ENCODE data around the gene MAPKAP1.

The MAPKAP1 gene

DNA sequence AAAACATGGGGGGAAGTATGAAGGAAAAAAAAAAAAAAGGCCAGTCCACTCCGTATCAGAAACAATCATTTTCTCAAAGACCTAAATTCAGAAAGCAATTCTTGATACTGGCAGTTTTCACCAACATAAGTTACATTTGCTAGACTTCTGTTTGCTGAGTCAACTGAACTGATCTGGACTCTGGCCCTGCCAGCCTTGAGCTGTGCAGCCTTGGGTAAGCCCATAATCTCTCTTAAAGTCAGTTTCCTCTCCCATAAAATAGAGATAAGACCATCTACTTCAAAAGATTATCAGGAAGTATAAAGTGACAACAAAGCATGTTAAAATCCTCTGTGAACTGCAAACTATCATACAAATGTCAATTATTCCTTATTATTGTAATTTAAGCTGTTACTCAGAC lies 106.8 kb downstream of the MAPKAP1 start:
- no peak overlapping the region for H3K27ac ChIP-seq (ENCODE audit: low read depth, low read length)
- H4K20me1 ChIP-seq (ENCODE audit: low read depth, low read length) = no peaks in the 10 kb centered on the region
- no peak overlapping the region for H2AFZ ChIP-seq (ENCODE audit: low read depth, low read length, severe bottlenecking)
- no peak overlapping the region for H3K9ac ChIP-seq (ENCODE audit: low read length)
- no peak overlapping the region for H3K4me2 ChIP-seq (ENCODE audit: low read depth, low read length, poor library complexity, severe bottlenecking)
- no peaks in the 10 kb centered on the region for H3K27me3 ChIP-seq (ENCODE audit: low read length)
- no peaks in the 10 kb centered on the region for H3K9me3 ChIP-seq (ENCODE audit: insufficient read depth, low read length)
- TF ChIP-seq, protein P1, sequence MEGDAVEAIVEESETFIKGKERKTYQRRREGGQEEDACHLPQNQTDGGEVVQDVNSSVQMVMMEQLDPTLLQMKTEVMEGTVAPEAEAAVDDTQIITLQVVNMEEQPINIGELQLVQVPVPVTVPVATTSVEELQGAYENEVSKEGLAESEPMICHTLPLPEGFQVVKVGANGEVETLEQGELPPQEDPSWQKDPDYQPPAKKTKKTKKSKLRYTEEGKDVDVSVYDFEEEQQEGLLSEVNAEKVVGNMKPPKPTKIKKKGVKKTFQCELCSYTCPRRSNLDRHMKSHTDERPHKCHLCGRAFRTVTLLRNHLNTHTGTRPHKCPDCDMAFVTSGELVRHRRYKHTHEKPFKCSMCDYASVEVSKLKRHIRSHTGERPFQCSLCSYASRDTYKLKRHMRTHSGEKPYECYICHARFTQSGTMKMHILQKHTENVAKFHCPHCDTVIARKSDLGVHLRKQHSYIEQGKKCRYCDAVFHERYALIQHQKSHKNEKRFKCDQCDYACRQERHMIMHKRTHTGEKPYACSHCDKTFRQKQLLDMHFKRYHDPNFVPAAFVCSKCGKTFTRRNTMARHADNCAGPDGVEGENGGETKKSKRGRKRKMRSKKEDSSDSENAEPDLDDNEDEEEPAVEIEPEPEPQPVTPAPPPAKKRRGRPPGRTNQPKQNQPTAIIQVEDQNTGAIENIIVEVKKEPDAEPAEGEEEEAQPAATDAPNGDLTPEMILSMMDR (IDR thresholded peaks at IDR 0.05; ENCODE audit: insufficient read depth, low read length, poor library complexity, severe bottlenecking) = no peak
- no peak for TF ChIP-seq EZH2phosphoT487 (conservative IDR thresholded peaks at IDR 0.05; ENCODE audit: low read length)
- H3K79me2 ChIP-seq (ENCODE audit: insufficient read depth, low read length) = no peaks in the 10 kb centered on the region; the same call in 1 of the 2 replicates
- no peaks in the 10 kb centered on the region for H3K9me2 ChIP-seq (replicated peaks; ENCODE audit: insufficient read depth, low read length)
- no peak overlapping the region for H3K4me3 ChIP-seq (ENCODE audit: insufficient read depth, low read length, poor library complexity, severe bottlenecking)
- no peaks in the 10 kb centered on the region for H3K36me3 ChIP-seq (ENCODE audit: low read length)
- H3F3A ChIP-seq (ENCODE audit: insufficient read depth) = no peaks in the 10 kb centered on the region

DNA sequence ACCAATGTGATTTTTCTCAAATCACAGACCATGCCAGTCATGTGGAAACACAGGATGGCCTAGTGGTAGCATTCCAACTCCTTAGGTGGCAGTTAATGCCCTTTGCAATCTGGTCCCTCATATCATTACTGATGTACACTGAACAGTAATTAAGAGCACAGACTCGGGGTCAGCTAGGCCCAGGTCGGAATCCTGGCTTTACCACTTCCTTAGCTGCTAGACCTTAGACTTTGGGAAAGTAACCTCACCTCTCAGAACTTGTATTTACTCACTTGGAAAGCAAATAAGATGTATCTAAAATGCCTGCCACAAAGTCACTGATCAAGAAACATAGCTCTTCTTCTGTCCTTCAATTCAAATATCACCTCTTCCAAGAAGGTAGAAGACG lies 112.8 kb downstream of the MAPKAP1 start:
- Histone ChIP-seq H4K20me1 (ENCODE audit: low read depth, low read length) (no peaks in the 10 kb centered on the region), H3K27ac (ENCODE audit: low read depth, low read length) (no peak overlapping the region), H3K79me2 (ENCODE audit: insufficient read depth, low read length) (no peaks in the 10 kb centered on the region), H3K9ac (ENCODE audit: low read length) (no peak overlapping the region), H2AFZ (ENCODE audit: low read depth, low read length, severe bottlenecking) (no peak overlapping the region), H3F3A (ENCODE audit: insufficient read depth) (no peaks in the 10 kb centered on the region), H3K9me3 (ENCODE audit: insufficient read depth, low read length) (no peaks in the 10 kb centered on the region), H3K4me3 (ENCODE audit: insufficient read depth, low read length, poor library complexity, severe bottlenecking) (no peak overlapping the region), H3K27me3 (ENCODE audit: low read length) (no peaks in the 10 kb centered on the region), H3K9me2 (replicated peaks; ENCODE audit: insufficient read depth, low read length) (no peaks in the 10 kb centered on the region), H3K36me3 (ENCODE audit: low read length) (no peaks in the 10 kb centered on the region), H3K4me2 (ENCODE audit: low read depth, low read length, poor library complexity, severe bottlenecking) (no peak overlapping the region)
- no peak for TF ChIP-seq EZH2phosphoT487 (conservative IDR thresholded peaks at IDR 0.05; ENCODE audit: low read length)

DNA sequence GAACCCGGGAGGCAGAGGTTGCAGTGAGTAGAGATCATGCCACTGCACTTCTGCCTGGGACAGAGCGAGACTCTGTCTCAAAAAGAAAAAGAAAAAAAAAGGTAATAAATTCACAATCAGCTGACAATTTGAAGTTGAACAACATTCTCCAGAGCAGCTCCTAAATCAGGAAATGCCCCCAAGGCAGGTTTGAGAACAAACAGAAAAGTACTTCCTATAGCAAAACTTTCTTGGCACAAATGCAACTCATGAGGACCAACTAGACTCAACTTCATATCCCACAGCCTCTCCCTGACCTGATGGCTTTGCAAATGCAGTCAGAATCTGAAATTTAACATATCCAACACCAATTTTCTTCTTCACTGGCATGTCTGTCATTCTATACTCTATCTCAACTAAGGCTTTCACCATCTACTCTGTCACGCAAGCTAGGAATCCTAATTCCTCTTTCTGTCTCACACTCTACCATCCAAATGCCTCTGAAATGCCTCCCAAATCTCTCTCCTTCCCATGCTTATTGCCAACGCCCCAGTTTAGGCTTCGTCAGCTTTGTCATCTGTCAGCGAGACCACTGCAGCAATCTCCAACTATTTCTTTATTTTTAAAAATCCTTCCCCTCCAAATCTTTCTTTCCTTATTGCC lies 113.3 kb downstream of the MAPKAP1 start:
- no peaks in the 10 kb centered on the region for H3F3A ChIP-seq (ENCODE audit: insufficient read depth)
- no peak overlapping the region for H2AFZ ChIP-seq (ENCODE audit: low read depth, low read length, severe bottlenecking)
- H3K36me3 ChIP-seq (ENCODE audit: low read length) = no peaks in the 10 kb centered on the region
- H3K79me2 ChIP-seq (ENCODE audit: insufficient read depth, low read length) = 0 out of 2 replicates have a peak, but pooled peaks cover 1% of the 10 kb centered on the region
- no peaks in the 10 kb centered on the region for H3K27me3 ChIP-seq (ENCODE audit: low read length)
- no peaks in the 10 kb centered on the region for H3K9me2 ChIP-seq (replicated peaks; ENCODE audit: insufficient read depth, low read length)
- H3K4me2 ChIP-seq (ENCODE audit: low read depth, low read length, poor library complexity, severe bottlenecking) = no peak overlapping the region
- H3K9ac ChIP-seq (ENCODE audit: low read length) = no peak overlapping the region
- no peak overlapping the region for H3K27ac ChIP-seq (ENCODE audit: low read depth, low read length)
- no peaks in the 10 kb centered on the region for H4K20me1 ChIP-seq (ENCODE audit: low read depth, low read length)
- no peak for TF ChIP-seq EZH2phosphoT487 (conservative IDR thresholded peaks at IDR 0.05; ENCODE audit: low read length)
- TF ChIP-seq, protein P1 (IDR thresholded peaks at IDR 0.05; ENCODE audit: insufficient read depth, low read length, poor library complexity, severe bottlenecking) = no peak
- H3K4me3 ChIP-seq (ENCODE audit: insufficient read depth, low read length, poor library complexity, severe bottlenecking) = no peak overlapping the region
- H3K9me3 ChIP-seq (ENCODE audit: insufficient read depth, low read length) = no peaks in the 10 kb centered on the region

DNA sequence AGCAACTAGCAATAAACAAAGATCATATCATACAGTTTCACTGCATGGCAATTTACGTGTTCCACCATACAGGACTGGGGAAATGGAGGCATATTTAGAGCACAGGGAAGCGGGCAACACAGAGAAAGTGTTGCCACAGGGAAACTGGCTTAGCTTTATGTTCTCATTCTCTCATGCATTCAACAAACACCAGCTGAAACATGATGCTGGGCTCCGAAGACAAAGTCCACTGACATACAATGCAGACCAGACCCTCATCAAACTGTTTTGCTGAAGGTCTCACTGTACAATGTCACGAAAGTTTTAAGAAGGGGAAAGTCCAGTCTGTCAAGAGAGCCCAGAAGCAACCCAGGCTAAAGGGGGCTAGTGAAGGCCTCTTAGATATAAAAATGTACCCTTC lies 115.1 kb downstream of the MAPKAP1 start:
- Histone ChIP-seq H3K9me2 (replicated peaks; ENCODE audit: insufficient read depth, low read length) (no peaks in the 10 kb centered on the region), H4K20me1 (ENCODE audit: low read depth, low read length) (no peaks in the 10 kb centered on the region), H3K9ac (ENCODE audit: low read length) (no peak overlapping the region), H3F3A (ENCODE audit: insufficient read depth) (no peaks in the 10 kb centered on the region), H3K9me3 (ENCODE audit: insufficient read depth, low read length) (no peaks in the 10 kb centered on the region), H3K4me2 (ENCODE audit: low read depth, low read length, poor library complexity, severe bottlenecking) (no peak overlapping the region), H3K79me2 (ENCODE audit: insufficient read depth, low read length) (peaks cover 5% of the 10 kb centered on the region; the same call in 1 of the 2 replicates), H3K27me3 (ENCODE audit: low read length) (no peaks in the 10 kb centered on the region), H3K27ac (ENCODE audit: low read depth, low read length) (no peak overlapping the region), H3K4me3 (ENCODE audit: insufficient read depth, low read length, poor library complexity, severe bottlenecking) (no peak overlapping the region), H2AFZ (ENCODE audit: low read depth, low read length, severe bottlenecking) (no peak overlapping the region), H3K36me3 (ENCODE audit: low read length) (no peaks in the 10 kb centered on the region)
- no peak for TF ChIP-seq EZH2phosphoT487 (conservative IDR thresholded peaks at IDR 0.05; ENCODE audit: low read length)
- TF ChIP-seq, protein P1 (IDR thresholded peaks at IDR 0.05; ENCODE audit: insufficient read depth, low read length, poor library complexity, severe bottlenecking) = no peak
